ENCODE data around the gene KCTD17.

- TF ChIP-seq FOXM1 (IDR thresholded peaks at IDR 0.05; ENCODE audit: borderline replicate concordance, low read depth), result no peak
- TF ChIP-seq YY1 (IDR thresholded peaks at IDR 0.05; ENCODE audit: low read depth), result no peak
- TF ChIP-seq REST (IDR thresholded peaks at IDR 0.05; ENCODE audit: low read depth), result no peak
- no peak for TF ChIP-seq MAX (IDR thresholded peaks at IDR 0.05)
- TF ChIP-seq CEBPB (IDR thresholded peaks at IDR 0.05), result no peak
These were observed 21.1 kb downstream of the KCTD17 start for GRCh38 chr22:37072673-37073072.

Data from Ishikawa (cell line).